ENCODE results near the gene OSBPL9. TPM values are rescaled to one million over a fixed set of nuclear protein-coding genes. Genes with fewer than 3 reads are reported as not detected.

OSBPL9 gene
- total RNA-seq, 1 experiment from 2014 or later, result 62.4 TPM

DNA sequence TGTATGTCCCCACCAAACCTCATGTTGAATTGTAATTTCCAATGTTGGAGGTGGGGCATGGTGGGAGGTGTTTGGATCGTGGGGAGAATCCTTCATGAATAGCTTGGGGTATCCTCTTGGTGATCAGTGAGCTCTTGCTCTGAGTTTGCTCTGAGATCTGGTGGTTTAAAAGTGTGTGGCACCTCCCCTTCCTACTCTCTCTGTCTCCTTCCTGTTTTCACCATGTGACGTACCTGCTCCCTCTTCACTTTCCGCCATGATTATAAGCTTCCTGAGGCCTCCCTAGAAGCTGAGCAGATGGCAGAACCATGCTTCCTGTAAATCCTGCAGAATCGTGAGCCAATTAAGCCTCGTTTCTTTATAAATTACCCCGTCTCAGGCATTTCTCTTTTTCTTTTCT is 40.0 kb upstream of the OSBPL9 start:
- DNase-seq (ENCODE audit: low spot score), result no peak
- ChIA-PET CTCF (interaction anchor here (1.1 kb wide), 1 partner anchor 697 kb away, joined by 4 read pairs; no protein-coding TSS in a partner anchor), POLR2A (ENCODE audit: low non-redundant PET) (no interaction called here)
- BruUV-seq (replicated peaks), result no TSS peak
- intact Hi-C loops (cut with micrococcal nuclease; ENCODE audit: unreplicated experiment), result no loop called here
- H3K36me3 ChIP-seq (ENCODE audit: insufficient read depth, low read length, poor library complexity, severe bottlenecking), result no peaks in the 10 kb centered on the region
- no peaks in the 10 kb centered on the region for H3K9me3 ChIP-seq (ENCODE audit: low read depth, low read length, poor library complexity, severe bottlenecking)
- H3K27ac ChIP-seq (ENCODE audit: low read depth, low read length, poor library complexity, severe bottlenecking), result no peak overlapping the region
- peaks cover 17% of the 10 kb centered on the region for H3K4me1 ChIP-seq (ENCODE audit: insufficient read depth, low read length, poor library complexity, severe bottlenecking)
- H3K27me3 ChIP-seq (replicated peaks; ENCODE audit: insufficient read depth, low read depth, low read length, poor library complexity), result no peaks in the 10 kb centered on the region
- TF ChIP-seq, protein P1, sequence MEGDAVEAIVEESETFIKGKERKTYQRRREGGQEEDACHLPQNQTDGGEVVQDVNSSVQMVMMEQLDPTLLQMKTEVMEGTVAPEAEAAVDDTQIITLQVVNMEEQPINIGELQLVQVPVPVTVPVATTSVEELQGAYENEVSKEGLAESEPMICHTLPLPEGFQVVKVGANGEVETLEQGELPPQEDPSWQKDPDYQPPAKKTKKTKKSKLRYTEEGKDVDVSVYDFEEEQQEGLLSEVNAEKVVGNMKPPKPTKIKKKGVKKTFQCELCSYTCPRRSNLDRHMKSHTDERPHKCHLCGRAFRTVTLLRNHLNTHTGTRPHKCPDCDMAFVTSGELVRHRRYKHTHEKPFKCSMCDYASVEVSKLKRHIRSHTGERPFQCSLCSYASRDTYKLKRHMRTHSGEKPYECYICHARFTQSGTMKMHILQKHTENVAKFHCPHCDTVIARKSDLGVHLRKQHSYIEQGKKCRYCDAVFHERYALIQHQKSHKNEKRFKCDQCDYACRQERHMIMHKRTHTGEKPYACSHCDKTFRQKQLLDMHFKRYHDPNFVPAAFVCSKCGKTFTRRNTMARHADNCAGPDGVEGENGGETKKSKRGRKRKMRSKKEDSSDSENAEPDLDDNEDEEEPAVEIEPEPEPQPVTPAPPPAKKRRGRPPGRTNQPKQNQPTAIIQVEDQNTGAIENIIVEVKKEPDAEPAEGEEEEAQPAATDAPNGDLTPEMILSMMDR (conservative IDR thresholded peaks at IDR 0.05; ENCODE audit: low read depth, low read length), result no peak
- TF ChIP-seq EZH2 (IDR thresholded peaks at IDR 0.05; ENCODE audit: borderline replicate concordance, low read depth, low read length, poor library complexity, severe bottlenecking), result no peak
- H3K4me3 ChIP-seq (ENCODE audit: low read depth, low read length, poor library complexity, severe bottlenecking), result no peak overlapping the region

DNA sequence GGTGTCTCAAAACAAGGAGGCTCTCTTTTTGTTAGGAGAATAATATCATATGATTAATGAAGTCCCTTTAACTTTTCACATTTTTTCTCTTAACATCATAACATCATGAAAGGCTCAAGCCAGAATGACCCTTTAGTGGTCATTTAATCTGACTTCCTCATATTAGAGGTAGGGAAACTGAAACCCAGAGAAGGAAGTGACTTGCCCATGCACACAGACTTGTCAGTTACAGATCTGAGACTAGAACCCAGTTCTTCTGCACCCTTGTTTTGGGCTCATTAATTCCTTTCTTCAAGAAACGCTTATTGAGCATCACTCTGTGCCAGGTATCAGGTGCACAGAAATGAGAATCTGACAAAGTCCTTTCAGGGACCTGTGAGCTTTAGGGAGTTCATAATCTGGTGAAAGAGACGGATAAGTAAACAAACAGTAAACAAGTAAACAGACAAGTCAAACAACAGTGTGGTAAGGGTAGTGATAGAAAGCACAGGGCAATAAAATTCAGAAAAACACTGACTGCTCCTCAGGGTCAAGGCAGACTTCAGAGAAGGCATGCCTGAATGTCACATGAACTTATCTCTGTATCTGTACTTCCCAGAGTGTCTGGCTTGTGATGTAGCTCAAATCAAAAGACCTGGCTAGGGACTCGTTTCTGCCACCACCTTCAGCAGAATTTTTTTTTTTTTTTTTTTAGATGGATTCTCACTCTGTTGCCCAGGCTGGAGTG is 38.3 kb upstream of the OSBPL9 start:
- intact Hi-C loops (cut with micrococcal nuclease; ENCODE audit: unreplicated experiment), result no loop called here
- H3K27ac ChIP-seq (ENCODE audit: low read depth, low read length, poor library complexity, severe bottlenecking), result no peak overlapping the region

DNA sequence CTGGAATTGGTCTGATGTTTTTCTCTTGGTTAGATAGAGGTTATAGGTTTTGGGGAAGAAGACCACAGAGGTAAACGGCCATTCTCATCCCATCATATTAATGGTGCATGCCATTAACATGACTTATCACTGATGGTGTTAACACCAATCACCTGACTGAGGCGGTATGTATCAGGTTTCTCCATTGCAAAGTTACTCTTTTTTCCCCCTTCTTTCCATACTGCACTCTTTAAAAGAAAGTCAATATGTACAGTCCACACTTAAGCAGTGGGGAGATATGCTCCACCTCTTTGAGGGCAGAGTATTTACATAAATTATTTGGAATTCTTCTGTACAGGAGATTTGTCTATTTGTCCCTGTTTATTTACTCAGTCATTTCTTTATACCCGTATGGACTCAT is 35.7 kb upstream of the OSBPL9 start:
- peaks cover under 1% of the 10 kb centered on the region for H3K4me1 ChIP-seq (ENCODE audit: insufficient read depth, low read length, poor library complexity, severe bottlenecking)
- no peaks in the 10 kb centered on the region for H3K36me3 ChIP-seq (ENCODE audit: insufficient read depth, low read length, poor library complexity, severe bottlenecking)
- intact Hi-C loops (cut with micrococcal nuclease; ENCODE audit: unreplicated experiment), result no loop called here
- POLR2A ChIA-PET (ENCODE audit: low non-redundant PET), result no interaction called here
- no peak overlapping the region for H3K4me3 ChIP-seq (ENCODE audit: low read depth, low read length, poor library complexity, severe bottlenecking)
- no peak for DNase-seq (ENCODE audit: low spot score)
- CTCF ChIA-PET, result no interaction called here
- BruUV-seq (replicated peaks), result no TSS peak
- H3K27ac ChIP-seq (ENCODE audit: low read depth, low read length, poor library complexity, severe bottlenecking), result no peak overlapping the region
- TF ChIP-seq, protein P1 (conservative IDR thresholded peaks at IDR 0.05; ENCODE audit: low read depth, low read length), result no peak
- TF ChIP-seq EZH2 (IDR thresholded peaks at IDR 0.05; ENCODE audit: borderline replicate concordance, low read depth, low read length, poor library complexity, severe bottlenecking), result no peak
- H3K9me3 ChIP-seq (ENCODE audit: low read depth, low read length, poor library complexity, severe bottlenecking), result no peaks in the 10 kb centered on the region
- no peaks in the 10 kb centered on the region for H3K27me3 ChIP-seq (replicated peaks; ENCODE audit: insufficient read depth, low read depth, low read length, poor library complexity)

More for the DNA sequence above, 38.3 kb upstream of the OSBPL9 start:
- no peaks in the 10 kb centered on the region for H3K36me3 ChIP-seq (ENCODE audit: insufficient read depth, low read length, poor library complexity, severe bottlenecking)
- peaks cover 17% of the 10 kb centered on the region for H3K4me1 ChIP-seq (ENCODE audit: insufficient read depth, low read length, poor library complexity, severe bottlenecking)
- no peak for DNase-seq (ENCODE audit: low spot score)
- CTCF ChIA-PET, result no interaction called here
- BruUV-seq (replicated peaks), result no TSS peak
- H3K4me3 ChIP-seq (ENCODE audit: low read depth, low read length, poor library complexity, severe bottlenecking), result no peak overlapping the region
- POLR2A ChIA-PET (ENCODE audit: low non-redundant PET), result interaction anchor here (0.7 kb wide), 1 partner anchor 20 kb away, joined by 7 read pairs; no protein-coding TSS in a partner anchor
- no peak for TF ChIP-seq EZH2 (IDR thresholded peaks at IDR 0.05; ENCODE audit: borderline replicate concordance, low read depth, low read length, poor library complexity, severe bottlenecking)
- TF ChIP-seq, protein P1 (conservative IDR thresholded peaks at IDR 0.05; ENCODE audit: low read depth, low read length), result no peak
- no peaks in the 10 kb centered on the region for H3K27me3 ChIP-seq (replicated peaks; ENCODE audit: insufficient read depth, low read depth, low read length, poor library complexity)
- no peaks in the 10 kb centered on the region for H3K9me3 ChIP-seq (ENCODE audit: low read depth, low read length, poor library complexity, severe bottlenecking)

Data from A673 (cell line).